HEK293T (cell line): ENCODE data around the gene ABHD17C.
"Not testable (repeated sequence)": the region's sequence is repeated elsewhere in the genome, so short reads cannot be mapped to it uniquely, and the experiment has no call there.

Experiments used
- CTCF ChIA-PET: fragments of 350-600 bp; formaldehyde crosslinking; extraction: SDS; loops from one replicate; lab custom pipeline; 2021; ENCODE audit warnings: antibody characterized with exemption, inconsistent platforms; lab: Yijun Ruan, JAX
- POLR2A ChIA-PET: fragments of 350-600 bp; formaldehyde crosslinking; extraction: SDS; loops from one replicate; lab custom pipeline; 2020; ENCODE audit warnings: antibody characterized with exemption, inconsistent platforms; lab: Yijun Ruan, JAX
- DNase-seq: peaks from one replicate; pipeline ENCODE4 v3.0.0; 2012; ENCODE audit warnings: mixed read lengths; ENCODE audit errors: extremely low spot score
- ARNT ChIP-seq: fragments of 450-650 bp; IDR thresholded peaks from 2 replicates; pipeline ENCODE4 v1.6.1; 2017; ENCODE audit warnings: mild to moderate bottlenecking
- BHLHE40 ChIP-seq: fragments of 450-650 bp; IDR thresholded peaks from 2 replicates; pipeline ENCODE4 v1.6.1; 2016; ENCODE audit warnings: mild to moderate bottlenecking, moderate library complexity, borderline replicate concordance
- CTBP1 ChIP-seq: fragments of 450-650 bp; IDR thresholded peaks from 2 replicates; pipeline ENCODE4 v1.6.1; 2016; ENCODE audit warnings: borderline replicate concordance
- ELF4 ChIP-seq: fragments of 450-650 bp; IDR thresholded peaks from 2 replicates; pipeline ENCODE4 v1.6.1; 2017; ENCODE audit warnings: antibody characterized with exemption
- FOXA1 ChIP-seq: fragments of 450-650 bp; IDR thresholded peaks from 2 replicates; pipeline ENCODE4 v1.6.1; 2016; ENCODE audit warnings: mild to moderate bottlenecking
- FOXK2 ChIP-seq: fragments of 450-650 bp; IDR thresholded peaks from 2 replicates; pipeline ENCODE4 v1.6.1; 2016; ENCODE audit warnings: mild to moderate bottlenecking
- FOXM1 ChIP-seq: fragments of 450-650 bp; IDR thresholded peaks from 2 replicates; pipeline ENCODE4 v1.6.1; 2017; ENCODE audit warnings: mild to moderate bottlenecking, borderline replicate concordance
- HDGF ChIP-seq: fragments of 450-650 bp; IDR thresholded peaks from 2 replicates; pipeline ENCODE4 v1.6.1; 2017; ENCODE audit warnings: antibody characterized with exemption, borderline replicate concordance
- L3MBTL2 ChIP-seq: fragments of 450-650 bp; conservative IDR thresholded peaks from 2 replicates; pipeline ENCODE4 v1.6.1; 2016; ENCODE audit warnings: mild to moderate bottlenecking
- LEF1 ChIP-seq: fragments of 450-650 bp; IDR thresholded peaks from 2 replicates; pipeline ENCODE4 v1.6.1; 2017; ENCODE audit warnings: mild to moderate bottlenecking, borderline replicate concordance
- NFRKB ChIP-seq: fragments of 450-650 bp; IDR thresholded peaks from 2 replicates; pipeline ENCODE4 v1.6.1; 2016; ENCODE audit warnings: mild to moderate bottlenecking, moderate library complexity
- SP1 ChIP-seq: fragments of 450-650 bp; IDR thresholded peaks from 2 replicates; pipeline ENCODE4 v1.6.1; 2017
- SUZ12 ChIP-seq: fragments of 450-650 bp; IDR thresholded peaks from 2 replicates; pipeline ENCODE4 v1.6.1; 2016; ENCODE audit warnings: mild to moderate bottlenecking
- TARDBP ChIP-seq: fragments of 450-650 bp; IDR thresholded peaks from 2 replicates; pipeline ENCODE4 v1.6.1; 2016
- ZNF384 ChIP-seq: fragments of 450-650 bp; IDR thresholded peaks from 2 replicates; pipeline ENCODE4 v1.6.1; 2016
- TF ChIP-seq, protein P1 (sequence below): fragments of 450-650 bp; IDR thresholded peaks from 2 replicates; pipeline ENCODE4 v1.6.1; 2016

The ABHD17C gene

DNA sequence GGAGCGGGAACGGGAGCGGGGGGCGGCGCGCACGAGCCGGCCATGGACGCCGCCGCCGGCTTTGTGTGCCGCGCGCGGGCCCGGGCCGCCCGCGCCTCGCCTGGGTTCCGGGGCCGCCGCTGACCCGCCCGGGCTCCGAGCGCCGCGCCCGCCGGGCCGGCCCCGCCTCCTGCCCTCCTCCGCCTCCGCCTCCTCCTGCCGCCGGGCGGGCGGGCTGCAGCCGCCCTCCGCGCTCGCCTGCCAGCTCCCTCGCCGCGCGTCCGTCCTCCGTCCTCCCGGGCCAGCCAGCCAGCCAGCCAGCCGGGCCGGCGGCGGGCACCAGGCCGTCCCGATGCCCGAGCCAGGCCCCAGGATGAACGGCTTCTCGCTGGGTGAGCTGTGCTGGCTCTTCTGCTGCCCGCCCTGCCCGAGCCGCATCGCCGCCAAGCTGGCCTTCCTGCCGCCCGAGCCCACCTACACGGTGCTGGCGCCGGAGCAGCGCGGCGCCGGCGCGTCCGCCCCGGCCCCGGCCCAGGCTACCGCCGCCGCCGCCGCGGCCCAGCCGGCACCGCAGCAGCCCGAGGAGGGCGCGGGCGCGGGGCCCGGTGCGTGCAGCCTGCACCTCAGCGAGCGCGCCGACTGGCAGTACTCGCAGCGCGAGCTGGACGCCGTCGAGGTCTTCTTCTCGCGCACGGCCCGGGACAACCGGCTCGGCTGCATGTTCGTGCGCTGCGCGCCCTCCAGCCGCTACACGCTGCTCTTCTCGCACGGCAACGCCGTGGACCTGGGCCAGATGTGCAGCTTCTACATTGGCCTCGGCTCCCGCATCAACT, at the start of gene ABHD17C:
Gene ABHD17C (plus strand): TSS at position 212 of the 812 bp plus-strand sequence. CDS start 120 bp downstream, at position 332.
- ChIA-PET CTCF (interaction anchor here (0.5 to 1.7 kb wide), 3 partner anchors 35 to 84 kb away, joined by 3 to 7 read pairs (median 3); partner anchors contain the start of gene CEMIP), POLR2A (interaction anchor here (0.9 to 2.0 kb wide), 10 partner anchors 10 to 290 kb away, joined by 3 to 9 read pairs (median 4); no protein-coding TSS in a partner anchor)
- peak; percentile 77 for DNase-seq
- TF ChIP-seq NFRKB (no peak), ARNT (0 out of 2 replicates have a peak, but pooled peaks have one; percentile 10), L3MBTL2 (peak; percentile 73), ELF4 (no peak), CTBP1 (no peak), BHLHE40 (no peak)

DNA sequence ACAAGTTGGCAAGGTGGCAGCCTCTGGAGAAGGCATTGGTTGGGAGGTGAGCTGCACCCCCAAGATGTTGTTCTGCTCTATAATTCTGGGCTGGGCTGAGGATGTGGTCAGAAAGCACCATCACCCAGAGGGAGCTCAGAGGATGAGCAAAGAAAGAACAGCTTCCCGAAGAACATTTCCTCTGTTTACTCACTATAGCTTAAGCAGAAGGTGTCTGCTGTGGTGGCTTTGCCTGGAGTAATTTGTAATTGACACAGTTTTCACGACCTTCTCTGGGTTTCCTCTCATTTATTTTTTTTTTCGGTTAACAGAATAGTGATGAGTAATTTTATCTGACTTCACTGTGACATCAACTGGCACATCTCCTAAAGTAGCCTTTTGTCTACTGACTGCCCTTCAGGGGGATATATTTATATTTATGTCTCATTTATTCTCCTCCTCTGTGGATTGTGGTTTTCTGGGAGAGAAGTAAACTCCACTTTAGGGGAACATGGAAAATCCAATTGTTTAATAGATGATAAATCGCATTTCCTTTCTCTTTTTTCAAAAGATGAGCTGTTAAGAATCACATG, 49.5 kb upstream of the ABHD17C start:
- TF ChIP-seq FOXA1 (no peak), FOXK2 (no peak), L3MBTL2 (no peak), HDGF (no peak), SP1 (no peak), FOXM1 (no peak), ARNT (no peak), CTBP1 (no peak)
- CTCF ChIA-PET: no interaction called here
- POLR2A ChIA-PET: no interaction called here
- DNase-seq: no peak

DNA sequence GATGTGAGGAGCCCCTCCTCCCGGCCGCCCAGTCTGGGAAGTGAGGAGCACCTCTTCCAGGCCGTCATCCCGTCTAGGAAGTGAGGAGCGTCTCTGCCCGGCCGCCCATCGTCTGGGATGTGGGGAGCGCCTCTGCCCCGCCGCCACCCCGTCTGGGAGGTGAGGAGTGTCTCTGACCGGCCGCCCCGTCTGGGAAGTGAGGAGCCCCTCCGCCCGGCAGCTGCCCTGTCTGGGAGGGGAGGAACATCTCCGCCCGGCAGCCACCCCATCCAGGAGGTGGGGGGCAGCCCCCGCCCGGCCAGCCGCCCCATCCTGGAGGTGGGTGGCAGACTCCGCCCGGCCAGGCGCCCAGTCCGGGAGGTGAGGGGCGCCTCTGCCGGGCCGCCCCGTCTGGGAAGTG, 47.7 kb upstream of the ABHD17C start:
- POLR2A ChIA-PET, CTCF ChIA-PET, DNase-seq: not testable (repeated sequence)

DNA sequence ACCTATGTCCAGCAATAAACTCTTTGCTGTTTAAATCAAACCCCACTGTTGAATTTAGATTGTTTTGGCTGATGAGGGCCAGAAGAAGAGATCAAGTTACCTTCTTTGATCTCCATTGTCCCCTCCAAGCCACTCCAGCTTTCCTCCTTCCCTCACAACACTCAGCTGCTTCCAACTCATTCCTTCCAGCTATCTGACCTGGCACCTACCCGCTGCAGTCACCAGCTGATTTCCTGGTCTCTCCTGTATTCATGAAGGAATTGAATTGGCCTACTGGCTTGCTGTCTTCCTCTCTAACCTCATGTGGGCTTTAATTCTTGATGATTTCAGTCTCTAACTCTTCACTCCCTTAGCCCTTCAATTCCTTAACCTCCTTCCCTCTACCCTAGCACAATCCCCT, 40.8 kb upstream of the ABHD17C start:
- ChIA-PET POLR2A (interaction anchor here (1.0 kb wide), 1 partner anchor 40 kb away, joined by 4 read pairs; the partner anchor contains the start of gene ABHD17C), CTCF (interaction anchor here (0.6 kb wide), 1 partner anchor 23 kb away, joined by 7 read pairs; no protein-coding TSS in a partner anchor)
- TF ChIP-seq CTBP1 (no peak), ARNT (no peak), FOXM1 (no peak), FOXA1 (no peak), ZNF384 (no peak), TARDBP (no peak), SUZ12 (no peak), ELF4 (no peak), FOXK2 (no peak), SP1 (no peak), BHLHE40 (no peak), HDGF (no peak), NFRKB (no peak), L3MBTL2 (no peak), LEF1 (no peak)
- TF ChIP-seq, protein P1, sequence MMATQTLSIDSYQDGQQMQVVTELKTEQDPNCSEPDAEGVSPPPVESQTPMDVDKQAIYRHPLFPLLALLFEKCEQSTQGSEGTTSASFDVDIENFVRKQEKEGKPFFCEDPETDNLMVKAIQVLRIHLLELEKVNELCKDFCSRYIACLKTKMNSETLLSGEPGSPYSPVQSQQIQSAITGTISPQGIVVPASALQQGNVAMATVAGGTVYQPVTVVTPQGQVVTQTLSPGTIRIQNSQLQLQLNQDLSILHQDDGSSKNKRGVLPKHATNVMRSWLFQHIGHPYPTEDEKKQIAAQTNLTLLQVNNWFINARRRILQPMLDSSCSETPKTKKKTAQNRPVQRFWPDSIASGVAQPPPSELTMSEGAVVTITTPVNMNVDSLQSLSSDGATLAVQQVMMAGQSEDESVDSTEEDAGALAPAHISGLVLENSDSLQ: no peak
- no peak for DNase-seq

DNA sequence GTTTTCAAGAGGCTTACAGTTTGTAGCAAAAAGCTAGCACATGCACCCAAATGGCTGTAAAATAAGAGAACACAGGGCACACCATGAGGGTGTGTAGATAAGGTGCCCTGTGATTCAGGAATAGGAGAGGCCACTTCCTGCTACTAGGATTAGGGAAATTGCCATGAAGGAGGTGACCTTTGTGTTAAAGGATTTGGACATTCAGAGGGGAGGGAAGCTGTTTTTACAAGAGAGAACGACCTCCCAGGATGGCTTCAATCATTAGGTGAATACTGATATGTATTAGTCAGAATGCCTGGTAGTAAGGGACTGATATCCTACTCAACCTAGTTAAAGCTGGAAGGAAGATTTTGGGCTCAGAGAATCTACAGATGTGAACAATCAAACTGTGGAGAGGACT, 35.7 kb upstream of the ABHD17C start:
- DNase-seq: no peak
- no peak for TF ChIP-seq L3MBTL2
- CTCF ChIA-PET: interaction anchor here (0.6 to 3.5 kb wide), 9 partner anchors 37 to 310 kb away, joined by 3 to 56 read pairs (median 5); partner anchors contain the start of gene CEMIP
- POLR2A ChIA-PET: interaction anchor here (0.8 kb wide), 1 partner anchor 117 kb away, joined by 3 read pairs; no protein-coding TSS in a partner anchor

DNA sequence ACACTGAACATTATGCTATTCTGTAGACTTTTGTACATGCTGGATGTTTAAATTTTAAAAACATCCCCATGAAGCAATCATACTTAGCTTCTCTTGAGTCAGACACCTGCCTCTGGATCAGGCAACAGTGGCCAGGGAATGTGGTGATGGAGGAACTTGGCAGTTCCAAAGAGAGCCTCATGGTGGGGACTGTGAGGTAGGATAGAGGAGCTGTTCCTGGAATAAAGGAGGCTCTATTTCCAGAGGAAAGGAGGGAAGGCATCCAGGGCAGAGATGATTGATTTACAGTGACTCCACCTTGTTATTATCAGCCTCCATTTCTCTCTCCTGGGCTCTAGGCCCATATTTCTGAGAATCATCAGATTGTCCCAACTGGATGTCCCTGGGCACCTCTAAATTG, 35.0 kb upstream of the ABHD17C start:
- ChIA-PET CTCF (interaction anchor here (0.5 to 3.5 kb wide), 14 partner anchors 9 to 310 kb away, joined by 3 to 56 read pairs (median 4); partner anchors contain the start of gene CEMIP), POLR2A (interaction anchor here (0.8 kb wide), 1 partner anchor 116 kb away, joined by 3 read pairs; no protein-coding TSS in a partner anchor)

DNA sequence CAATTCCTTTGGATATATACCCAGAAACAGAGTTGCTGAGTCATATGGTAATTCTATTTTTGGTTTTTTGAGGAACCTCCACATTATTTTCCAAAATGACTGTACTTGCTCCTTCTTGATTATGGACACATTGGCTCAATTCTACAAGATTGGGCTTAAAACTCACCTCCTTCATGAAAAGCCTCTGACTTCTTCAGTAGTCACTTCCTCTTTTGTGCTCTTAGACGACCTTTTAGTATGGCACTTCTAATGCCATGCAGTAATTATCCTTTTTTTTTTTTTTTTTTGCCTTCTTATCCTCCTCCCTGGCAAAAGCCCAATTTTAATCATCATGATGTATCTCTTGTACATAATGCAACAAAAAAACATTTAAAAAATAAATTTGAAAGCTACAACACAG, 33.0 kb upstream of the ABHD17C start:
- ChIA-PET POLR2A (no interaction called here), CTCF (interaction anchor here (3.5 kb wide), 1 partner anchor 114 kb away, joined by 56 read pairs; no protein-coding TSS in a partner anchor)
- TF ChIP-seq FOXK2 (no peak), BHLHE40 (no peak), NFRKB (no peak)
- DNase-seq: no peak

More for the DNA sequence above, 35.0 kb upstream of the ABHD17C start:
- peak; percentile 73 for DNase-seq
- TF ChIP-seq FOXM1 (no peak), HDGF (no peak), NFRKB (no peak), SUZ12 (no peak), L3MBTL2 (no peak), TARDBP (no peak)
- TF ChIP-seq, protein P1: peak; percentile 78
